Psoas muscle (tissue), 8 donors: ENCODE measurements around the gene MOG. TPM values are rescaled to one million over a fixed set of nuclear protein-coding genes. Genes with fewer than 3 reads are reported as not detected.

Experiments used
- ATAC-seq, 4 donors: fragments of 200-7000 bp; cut with Tn5 transposase; one replicate each; pipeline ENCODE4 v1.9.1; 2020; ENCODE audit warnings: moderate library complexity in 3 of 4, mild to moderate bottlenecking in 2 of 4
- DNase-seq, 2 donors: peaks; one replicate each; pipeline ENCODE4 v3.0.0-alpha.2; 2020
- H3K27ac ChIP-seq: fragments of 200-600 bp; one replicate; pipeline ENCODE4 v1.8.0; 2022
- H3K27me3 ChIP-seq, 3 donors: fragments of 200-600 bp in 1 of 3; one replicate each; pipeline versions ENCODE4 v1.6.1 to v1.8.0; 2013 to 2022; ENCODE audit warnings: low read length in 2 of 3, mild to moderate bottlenecking in 2 of 3, moderate library complexity in 1 of 3; ENCODE audit not compliant: insufficient read depth in 3 of 3
- H3K36me3 ChIP-seq, 2 donors: fragments of 200-600 bp in 1 of 2; one replicate each; pipeline versions ENCODE4 v1.6.1 to v1.8.0; 2013 to 2022; ENCODE audit warnings: low read depth in 1 of 2, mild to moderate bottlenecking in 1 of 2, moderate library complexity in 1 of 2; ENCODE audit not compliant: insufficient read depth in 1 of 2
- H3K4me1 ChIP-seq: fragments of 200-600 bp; one replicate; pipeline ENCODE4 v1.8.0; 2022
- H3K4me3 ChIP-seq: fragments of 200-600 bp; one replicate; pipeline ENCODE4 v1.8.0; 2022; ENCODE audit warnings: mild to moderate bottlenecking
- H3K9me3 ChIP-seq: fragments of 200-600 bp; one replicate; pipeline ENCODE4 v1.8.0; 2022
- CTCF ChIP-seq: fragments of 200-600 bp; IDR thresholded peaks from one replicate; pipeline ENCODE4 v1.8.0; 2022; ENCODE audit warnings: antibody characterized with exemption
- WGBS, 3 donors: extraction: QIAGEN DNeasy Blood & Tissue Kit; methylation state at CpG; one replicate each; pipeline versions ENCODE4 v1.1.6 to v1.1.7; 2013; 5-methylcytosine and 5-hydroxymethylcytosine counted together
- intact Hi-C, 2 donors: fragments of 100-400 bp; cut with DNase I; formaldehyde crosslinking; loops; one replicate each; pipeline versions ENCODE4 v1.11.0 to v1.14.2; 2022
- polyA plus RNA-seq, 3 donors: library from polyadenylated mRNA; stranded (reverse); fragments of 200-250 nt; gene quantifications; one replicate each; pipeline ENCODE4 v1.2.3, GENCODE V29; 2013
- total RNA-seq, 4 donors: library from RNA; stranded (reverse); fragmentation: NEBNext Ultra II Directional in 2 of 4; extraction: Animal tissue kit (Norgen Biotek cat#: 25700) in 2 of 4; gene quantifications; one replicate each; pipeline versions ENCODE4 v1.2.1 to v1.2.4, GENCODE V29; 2021 to 2023
- donor health status: healthy with polysubstance abuse.
- donor health status: DM: no; HTN: no; CAD: no; lungs with moderate emphysema.
- donor health status: Bipolar disorder and iron deficiency.
- donor health status: healthy.
- donor health status: DM: yes; HTN: yes; CAD: no.
- donor health status: DM: no; HTN: no; CAD: no.
- donor health status: DM: no; HTN: no; CAD: no.
- donor health status: DM: yes; HTN: yes; CAD: no.

Gene MOG
- total and polyA plus RNA-seq, 7 donors: 0.08 TPM; not detected in 6

GRCh38 chr6:29625337-29625930, 31.5 kb upstream of the MOG start:
- 57 to 61% (median 59%) methylated on average over 7 of the region's 7 CpGs for WGBS, 3 donors

DNA sequence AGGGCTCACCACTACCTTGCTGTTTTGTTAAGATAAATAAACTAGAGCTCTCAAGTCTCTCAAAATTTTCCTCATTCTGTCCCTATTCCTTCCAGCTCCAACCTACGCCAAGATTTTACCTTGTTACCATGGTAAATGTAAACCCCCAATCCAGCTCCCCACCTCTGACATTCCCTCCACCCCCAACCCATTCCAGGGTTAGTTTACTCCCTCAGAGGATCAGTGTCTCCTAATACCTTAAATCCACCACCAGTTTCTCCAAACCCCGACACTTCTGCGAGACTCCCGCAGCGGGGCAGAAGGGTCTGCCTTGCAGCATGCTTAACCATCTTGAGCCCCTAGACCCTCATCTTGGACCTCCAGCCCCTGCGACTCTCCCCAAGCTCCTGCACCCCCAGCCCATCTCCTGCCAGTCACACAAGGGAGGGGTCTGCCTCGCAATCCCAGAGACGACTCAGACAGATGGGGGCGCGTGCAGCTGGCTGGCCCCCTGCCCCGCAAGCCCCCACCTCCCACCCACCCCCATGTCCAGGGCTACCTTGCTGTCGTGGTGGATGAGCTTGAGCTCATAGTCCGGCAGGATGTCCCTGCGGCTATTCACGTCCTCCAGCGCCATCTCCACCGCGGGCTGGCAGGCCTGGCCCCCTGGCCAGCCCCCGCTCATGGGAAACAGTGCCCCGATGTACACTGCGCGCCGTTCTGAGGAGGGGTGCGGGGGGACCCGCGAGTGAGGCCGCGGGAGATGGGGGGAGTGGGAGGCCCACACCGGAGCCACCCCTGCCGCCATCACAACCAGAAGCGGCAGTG, 29.7 kb upstream of the MOG start:
- Histone ChIP-seq H3K9me3 (no peaks in the 10 kb centered on the region), H3K4me1 (peaks cover 14% of the 10 kb centered on the region), H3K4me3 (peak overlapping the region; percentile 62), H3K27me3 (peaks cover 0 to 71% (median 14%) of the 10 kb centered on the region in 3 donors), H3K27ac (no peak overlapping the region), H3K36me3 (no peaks in the 10 kb centered on the region)
- 9 to 13% (median 12%) methylated on average over 25 to 31 of the region's 31 CpGs for WGBS, 3 donors
- TF ChIP-seq CTCF: no peak
- intact Hi-C loops: no loop called here
- DNase-seq: no peak
- ATAC-seq: peak in 1 of 4 donors; percentile 32

More at GRCh38 chr6:29625337-29625930, 31.5 kb upstream of the MOG start:
- peaks cover 0 to 59% (median 9%) of the 10 kb centered on the region in 3 donors for H3K27me3 ChIP-seq
- DNase-seq (no peak), ATAC-seq (no peak)
- no peaks in the 10 kb centered on the region for H3K9me3 ChIP-seq
- no peak overlapping the region for H3K27ac ChIP-seq
- peaks cover 7% of the 10 kb centered on the region for H3K4me1 ChIP-seq
- H3K4me3 ChIP-seq: no peak overlapping the region
- no peaks in the 10 kb centered on the region for H3K36me3 ChIP-seq
- no peak for TF ChIP-seq CTCF
- intact Hi-C loops: no loop called here

- peak; percentile 78 to 80 for DNase-seq
- peak overlapping the region; percentile 62 for H3K4me3 ChIP-seq
- H3K36me3 ChIP-seq: no peaks in the 10 kb centered on the region
- peak; percentile 31 to 56 (median 34) for ATAC-seq
- peaks cover 0 to 75% (median 14%) of the 10 kb centered on the region in 3 donors for H3K27me3 ChIP-seq
- WGBS, 3 donors: 1 to 3% (median 1%) methylated on average over 25 to 49 of the region's 51 CpGs
- H3K27ac ChIP-seq: peak overlapping the region; percentile 46
- TF ChIP-seq CTCF: no peak
- intact Hi-C loops: no loop called here
- no peaks in the 10 kb centered on the region for H3K9me3 ChIP-seq
- H3K4me1 ChIP-seq: peaks cover 16% of the 10 kb centered on the region
Measured at GRCh38 chr6:29627755-29628418, 29.0 kb upstream of the MOG start.

GRCh38 chr6:29628419-29629281, 28.2 kb upstream of the MOG start:
- Histone ChIP-seq H3K27me3 (peaks cover 0 to 78% (median 18%) of the 10 kb centered on the region in 3 donors), H3K4me3 (peak overlapping the region; percentile 62), H3K36me3 (no peaks in the 10 kb centered on the region), H3K27ac (peak overlapping the region; percentile 46), H3K4me1 (peaks cover 16% of the 10 kb centered on the region), H3K9me3 (no peaks in the 10 kb centered on the region)
- whole genome bisulfite sequencing, 3 donors: 7 to 13% (median 7%) methylated on average over 27 to 32 of the region's 32 CpGs
- peak; percentile 47 for TF ChIP-seq CTCF
- DNase-seq (peak; percentile 72 to 77), ATAC-seq (peak; percentile 55 to 61 (median 56))
- intact Hi-C loops: no loop called here
